ENCODE measurements around the gene SEMA3G.

Gene SEMA3G

DNA sequence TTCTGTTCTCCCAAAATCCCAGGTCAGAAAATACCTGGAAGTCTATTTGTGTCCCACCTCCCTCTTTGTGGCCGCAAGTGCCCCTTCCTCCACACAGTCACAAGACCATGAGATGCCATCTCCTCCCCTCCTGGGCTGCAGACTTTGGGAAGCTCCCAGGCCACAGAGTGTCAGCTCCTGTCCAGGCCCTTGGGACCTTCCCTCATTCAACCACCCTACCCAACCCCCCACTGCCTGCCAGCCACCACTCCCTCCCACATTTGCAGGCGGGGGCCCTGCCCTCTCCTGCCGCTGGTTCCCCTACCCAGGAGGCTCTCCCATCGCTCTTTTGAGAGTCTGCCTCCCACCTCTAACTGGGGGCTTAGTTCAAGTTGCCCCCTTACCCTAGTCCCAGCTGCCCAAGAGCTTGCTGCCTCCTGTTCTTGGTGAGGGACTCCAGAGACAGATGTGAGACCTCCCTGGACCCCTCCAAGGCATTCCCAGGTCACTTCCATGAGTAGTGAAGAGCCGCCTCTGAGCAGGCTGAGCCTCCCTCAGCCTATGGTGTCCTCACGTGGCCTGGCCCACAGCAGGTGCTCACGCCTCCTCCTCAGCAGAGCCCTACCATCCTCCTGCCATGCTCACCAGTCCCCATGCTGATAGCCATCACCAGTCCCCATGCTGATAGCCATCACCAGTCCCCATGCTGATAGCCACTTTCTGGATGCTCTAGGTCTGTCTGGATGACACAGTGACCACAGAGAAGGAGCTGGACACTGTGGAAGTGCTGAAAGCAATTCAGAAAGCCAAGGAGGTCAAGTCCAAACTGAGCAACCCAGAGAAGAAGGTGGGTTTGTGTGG is 34.4 kb upstream of the SEMA3G start:
- no peak for DNase-seq

DNA sequence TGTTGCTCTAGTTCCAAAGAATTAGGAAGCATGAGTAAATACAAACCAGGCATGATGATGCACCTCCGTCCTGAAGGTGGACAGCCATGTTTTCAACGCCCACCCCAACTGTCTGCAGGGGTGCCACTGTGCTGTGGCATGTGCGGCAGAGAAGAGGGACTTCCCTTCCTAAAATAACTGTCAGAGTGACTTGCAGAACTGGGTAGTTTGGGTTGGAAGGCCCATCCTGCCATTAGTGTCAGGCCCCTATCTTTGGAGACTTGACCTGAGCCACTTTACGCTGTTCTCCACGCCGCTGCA is 32.8 kb upstream of the SEMA3G start:
- DNase-seq = no peak

DNA sequence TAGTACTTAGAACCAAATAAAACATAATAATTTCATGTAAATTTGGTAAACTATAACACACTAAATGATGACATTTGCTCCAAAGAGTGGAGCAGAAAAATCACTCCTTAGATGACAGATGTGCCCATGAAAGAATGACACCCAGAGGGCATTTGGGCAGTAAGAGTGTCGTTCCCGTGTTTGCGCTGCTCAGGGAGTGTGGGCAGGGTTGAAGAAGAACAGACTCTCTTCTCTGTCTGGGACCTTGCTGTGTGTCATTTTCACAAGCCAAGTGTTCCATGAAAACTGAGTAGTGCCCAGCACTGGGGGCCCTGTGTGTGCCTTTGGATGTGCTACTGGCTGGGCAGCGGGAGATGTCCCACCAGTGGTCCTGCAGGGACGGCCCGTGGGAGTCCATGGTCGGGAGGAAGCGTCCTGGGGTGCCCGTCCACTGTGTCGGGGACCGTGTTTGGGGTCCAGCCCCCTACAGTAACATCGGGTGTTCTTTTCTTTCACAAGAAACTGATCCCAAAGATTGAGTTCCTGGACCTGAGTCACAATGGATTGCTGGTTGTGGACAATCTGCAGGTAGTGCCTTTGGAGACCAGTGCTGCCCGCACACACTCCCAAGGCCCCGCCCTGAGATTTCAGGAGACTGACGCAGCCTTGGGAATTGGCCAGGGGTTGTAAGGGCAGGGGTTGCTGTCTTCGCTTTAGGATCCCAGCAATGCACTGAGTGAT is 32.3 kb upstream of the SEMA3G start:
- DNase-seq = no peak

DNA sequence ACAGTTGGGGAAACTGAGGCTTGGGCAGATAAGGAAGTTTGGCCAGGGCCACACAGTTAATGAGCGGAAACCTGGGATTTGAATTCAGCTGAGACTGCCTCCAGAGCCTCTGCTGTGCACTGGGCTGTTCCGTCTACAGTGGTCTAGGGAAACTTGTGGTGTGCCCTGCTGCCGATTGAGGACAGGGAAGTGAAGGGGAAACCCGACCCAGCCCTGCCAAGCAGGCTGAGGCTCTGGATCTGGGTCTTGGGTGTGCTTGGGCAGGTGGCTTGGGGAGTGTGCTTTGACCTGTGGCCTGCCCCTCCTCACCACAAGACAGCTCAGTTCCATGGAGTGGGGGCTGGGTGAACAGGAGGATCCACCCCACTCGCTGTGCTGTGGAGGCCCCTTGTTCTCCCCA is 28.1 kb upstream of the SEMA3G start:
- DNase-seq = no peak

GRCh38 chr3:52472239-52473000 is 27.5 kb upstream of the SEMA3G start:
- no peak for DNase-seq

DNA sequence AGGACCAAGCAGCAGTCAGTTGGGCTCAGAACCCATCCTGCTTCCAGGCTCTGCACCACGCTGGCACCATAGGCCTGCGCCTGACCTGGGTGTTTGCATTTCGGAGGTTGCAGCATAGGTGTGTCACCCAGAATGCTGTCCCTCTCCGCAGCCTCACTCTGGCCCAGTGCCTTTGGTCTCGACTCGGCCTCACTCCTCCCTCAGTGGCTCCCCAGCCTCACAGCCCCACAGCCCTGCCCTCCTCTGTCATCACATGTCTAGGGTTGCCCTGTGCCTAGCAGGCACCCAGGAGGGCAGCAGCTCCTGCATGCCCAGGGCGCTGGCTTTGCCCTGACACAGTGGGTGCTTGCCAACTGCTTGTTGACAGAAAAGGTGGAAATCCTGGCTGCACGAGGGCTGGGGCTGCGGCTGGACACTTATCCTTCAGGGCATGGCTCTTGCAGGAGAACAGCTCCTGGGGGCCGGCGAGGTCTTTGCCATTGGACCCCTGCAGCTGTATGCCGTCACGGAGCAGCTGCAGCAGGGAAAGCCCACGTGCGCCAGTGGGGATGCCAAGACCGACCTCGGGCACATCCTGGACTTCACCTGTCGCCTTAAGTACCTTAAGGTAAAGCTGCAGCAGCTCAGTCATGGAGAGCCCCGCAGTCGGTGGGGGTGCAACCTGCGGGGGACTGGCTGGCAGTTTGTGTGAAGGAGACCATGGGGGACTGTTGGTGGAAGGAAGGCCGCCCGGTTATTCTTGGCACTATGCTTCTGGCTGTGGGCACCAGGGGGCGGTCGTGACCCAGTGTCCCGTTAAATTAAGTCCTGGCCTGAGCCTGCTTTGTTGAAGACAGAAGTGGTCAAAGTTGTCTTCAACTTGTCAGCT is 26.7 kb upstream of the SEMA3G start:
- no peak for DNase-seq

GRCh38 chr3:52470920-52471319 is 26.0 kb upstream of the SEMA3G start:
- DNase-seq = no peak

GRCh38 chr3:52469001-52469400 is 24.1 kb upstream of the SEMA3G start:
- no peak for DNase-seq

DNA sequence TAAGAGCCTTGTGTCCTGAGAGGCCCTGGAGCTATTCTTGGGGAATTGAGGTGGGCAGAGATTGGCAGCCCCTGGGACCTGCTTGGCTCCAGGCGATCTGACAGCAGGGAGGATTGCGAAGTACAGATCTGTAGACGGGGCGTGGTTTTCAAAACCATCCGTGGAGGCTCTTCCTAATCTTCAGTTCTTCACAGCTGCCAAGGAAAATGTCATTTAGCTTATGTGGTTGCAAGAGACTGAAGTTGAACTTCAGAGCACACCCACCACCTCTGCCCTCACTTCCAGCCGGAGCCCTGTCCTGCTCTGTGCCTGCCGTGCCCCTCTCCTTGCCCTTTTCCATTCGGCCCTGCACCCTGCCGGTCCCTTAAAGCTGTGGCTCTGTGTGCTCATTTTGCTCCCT is 23.4 kb upstream of the SEMA3G start:
- DNase-seq = no peak

GRCh38 chr3:52463416-52463815 is 18.5 kb upstream of the SEMA3G start:
- DNase-seq = no peak

GRCh38 chr3:52461874-52462273 is 17.0 kb upstream of the SEMA3G start:
- DNase-seq = no peak

- DNase-seq = no peak
These were observed 14.1 kb upstream of the SEMA3G start for GRCh38 chr3:52458770-52459545.

GRCh38 chr3:52458031-52458760 is 13.3 kb upstream of the SEMA3G start:
- DNase-seq = no peak

DNA sequence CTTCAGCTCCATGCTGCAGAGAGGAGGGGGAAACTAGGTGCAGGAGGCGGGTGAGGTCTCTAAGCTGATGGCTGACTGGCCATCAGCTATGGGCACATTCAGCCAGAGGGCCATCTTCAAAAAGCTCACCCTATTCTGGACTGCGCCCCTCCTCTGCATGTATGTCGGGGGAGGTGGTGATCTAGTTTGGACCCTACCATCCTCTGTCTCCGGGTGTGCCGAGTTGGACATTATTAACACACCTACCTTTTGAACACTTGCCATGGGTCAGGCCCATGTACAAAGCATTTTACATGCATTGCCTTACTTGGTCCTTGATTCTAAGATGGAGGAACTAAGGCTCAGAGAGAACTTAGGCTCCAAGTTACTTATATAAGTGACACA is 11.9 kb upstream of the SEMA3G start:
- DNase-seq = no peak

- DNase-seq = no peak
These were observed 11.4 kb upstream of the SEMA3G start for GRCh38 chr3:52456169-52456799.

- DNase-seq = peak; percentile 97
These were observed 10.6 kb upstream of the SEMA3G start, which contains the start of gene NISCH for GRCh38 chr3:52455283-52456168. Gene NISCH, plus strand, starts transcription at chr3:52455604. Its CDS starts 38 bp downstream, at chr3:52455642.

DNA sequence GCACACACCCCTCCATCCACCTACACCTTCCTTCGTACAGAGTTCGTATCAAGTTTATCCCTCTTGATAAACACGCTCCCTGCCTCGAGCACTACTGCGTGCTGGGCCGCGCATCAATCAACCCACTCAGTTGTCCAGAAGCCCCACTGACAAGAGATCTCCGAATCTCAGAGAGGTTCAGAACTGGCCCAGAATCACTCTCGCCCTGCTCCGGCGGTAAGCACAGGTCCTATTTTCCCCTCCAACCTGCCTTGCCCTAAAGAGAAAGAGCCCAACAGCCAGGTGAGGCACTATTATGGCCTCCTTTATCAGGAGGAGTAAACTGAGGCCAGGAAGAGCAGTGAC is 10.0 kb upstream of the SEMA3G start:
- no peak for DNase-seq

DNA sequence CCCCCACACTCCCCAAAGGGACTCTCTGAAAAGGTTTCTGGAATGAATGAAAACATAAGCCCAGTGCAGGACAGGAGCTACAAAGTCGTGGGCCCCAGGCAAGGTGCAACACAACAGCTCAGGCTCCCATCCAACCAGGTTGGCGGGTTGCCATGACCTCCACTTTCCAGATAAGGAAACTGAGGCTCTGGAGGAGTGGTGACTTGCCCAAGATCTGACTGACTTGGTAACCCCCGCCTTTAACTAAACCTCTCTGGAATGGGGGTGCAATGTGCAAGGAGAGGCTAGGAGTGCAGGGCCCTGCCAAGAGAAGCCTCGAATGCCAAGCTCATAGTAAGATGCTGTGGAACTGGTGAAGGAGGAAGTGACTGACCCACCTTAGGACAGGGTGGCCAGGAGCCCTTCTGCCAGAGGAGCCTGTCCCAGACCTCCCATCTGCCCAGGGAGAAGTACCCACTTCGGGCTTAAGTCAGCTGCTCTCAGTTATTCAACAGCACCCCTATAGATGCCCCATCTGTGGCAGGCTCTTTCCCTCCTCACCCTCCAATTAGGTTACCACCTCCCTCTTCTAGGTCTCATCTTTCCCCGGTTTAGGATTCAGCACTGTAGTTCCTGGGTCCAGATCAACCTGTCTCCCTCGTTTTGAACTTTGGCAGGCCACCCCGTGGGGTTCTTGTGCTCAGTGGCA is 9.5 kb upstream of the SEMA3G start:
- no peak for DNase-seq
